MV-4-11 (cell line): Measurements from ENCODE around the gene PRR23E.
A peak's percentile ranks its signal among the peaks of the same experiment; 100 is the strongest.

Experiments
- DNase-seq: peaks from one replicate; lab custom pipeline; 2025; lab: John Stamatoyannopoulos, UW

PRR23E gene

DNA sequence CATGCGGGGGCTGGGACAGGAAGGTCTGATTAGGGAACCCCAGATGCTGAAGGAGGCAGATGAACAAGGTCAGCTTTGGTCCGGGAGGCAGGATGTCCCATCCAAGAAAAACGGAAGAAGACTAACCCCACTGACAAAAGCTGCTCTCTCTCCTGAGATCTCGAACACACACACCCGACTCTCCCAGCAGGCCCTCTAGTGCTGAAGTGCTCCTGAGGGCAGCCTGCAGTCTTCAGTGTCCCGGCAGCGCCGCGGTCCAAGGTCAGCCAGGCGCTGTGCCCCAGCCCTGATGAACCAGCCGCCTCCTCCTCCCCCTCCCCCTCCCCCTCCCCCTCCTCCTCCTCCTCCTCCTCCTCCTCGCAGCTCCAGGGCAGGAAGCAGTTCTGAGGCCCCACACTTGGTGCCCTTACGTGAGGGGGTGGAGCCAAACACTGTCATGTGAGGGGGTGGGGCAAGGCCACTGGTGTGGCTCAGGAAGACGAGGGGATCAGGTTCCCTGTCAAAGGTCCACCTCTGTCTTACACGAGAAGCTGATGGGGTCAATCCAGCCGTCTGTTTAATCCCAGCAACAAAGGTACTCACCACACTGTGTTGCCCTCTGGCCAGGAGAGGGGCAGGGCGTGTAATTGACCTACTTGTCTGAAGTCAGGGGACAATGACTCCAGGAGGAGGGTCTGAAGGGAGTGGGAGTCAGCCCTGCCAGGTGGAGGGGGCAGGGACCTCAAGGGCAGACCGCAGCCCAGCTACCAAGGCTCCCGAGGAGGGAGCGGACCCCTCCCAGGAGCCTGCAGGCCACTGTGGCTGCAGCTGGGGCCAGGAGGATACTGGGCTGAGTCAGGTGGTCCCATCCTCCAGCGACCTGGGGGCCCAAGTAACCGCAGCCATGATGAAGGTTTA lies 34.3 kb downstream of the PRR23E start:
- no peak for DNase-seq

DNA sequence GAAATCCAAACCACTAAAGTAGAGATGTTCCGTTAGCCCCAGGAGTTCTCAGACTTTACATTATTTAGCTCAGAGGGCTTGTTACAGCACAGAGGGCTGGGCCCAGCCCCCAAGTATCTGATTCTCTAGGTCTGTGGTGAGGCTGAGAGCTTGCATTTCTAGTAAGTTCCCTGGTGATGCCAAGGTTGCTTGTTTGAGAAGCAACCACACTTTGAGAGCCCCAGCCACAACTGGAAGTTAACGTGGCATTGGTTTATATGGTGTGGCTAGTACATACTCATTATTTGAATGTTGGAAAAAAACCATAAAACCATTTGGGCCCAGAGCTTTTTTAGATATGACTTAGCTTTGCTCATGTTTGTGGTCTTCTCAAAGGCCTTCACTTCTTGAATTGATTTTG lies 35.9 kb downstream of the PRR23E start:
- no peak for DNase-seq

DNA sequence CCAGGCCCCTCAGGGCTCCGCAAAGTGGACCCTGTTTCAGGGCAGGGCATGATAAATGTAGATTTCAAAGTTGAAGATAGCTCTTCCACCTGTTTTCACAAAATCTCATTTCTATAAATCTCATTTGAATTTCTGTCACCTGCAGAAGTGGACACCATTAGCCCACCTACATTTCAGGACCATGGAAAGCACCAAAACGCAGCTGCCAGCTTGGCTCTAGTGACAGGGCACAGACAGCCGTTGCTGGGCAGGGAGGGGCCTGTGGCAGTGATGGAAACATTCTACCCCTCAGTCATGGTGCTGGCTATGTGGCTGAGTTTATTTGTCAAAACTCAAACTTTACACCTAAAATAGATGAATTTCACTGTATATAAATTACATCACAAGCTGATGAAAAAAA lies 40.4 kb downstream of the PRR23E start:
- DNase-seq, result peak; percentile 2

DNA sequence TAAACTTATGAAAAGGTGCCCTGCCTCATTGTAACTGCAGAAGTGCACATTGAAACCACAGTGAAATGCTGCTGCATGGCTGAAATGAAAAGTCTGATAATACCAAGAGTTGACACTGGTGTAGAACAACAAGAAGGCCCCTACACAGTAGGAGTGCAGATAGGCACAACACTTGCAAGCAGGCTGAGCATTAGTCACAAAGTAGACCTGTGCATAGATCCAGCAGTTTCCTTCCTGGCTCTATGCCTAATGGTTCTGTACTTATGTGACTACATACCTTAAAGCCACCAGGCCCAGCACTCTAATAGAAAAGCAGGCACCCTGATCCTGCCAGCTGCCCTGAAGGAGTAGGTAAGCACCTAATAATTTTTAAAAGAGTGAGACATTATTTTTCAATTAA lies 41.8 kb downstream of the PRR23E start:
- no peak for DNase-seq

DNA sequence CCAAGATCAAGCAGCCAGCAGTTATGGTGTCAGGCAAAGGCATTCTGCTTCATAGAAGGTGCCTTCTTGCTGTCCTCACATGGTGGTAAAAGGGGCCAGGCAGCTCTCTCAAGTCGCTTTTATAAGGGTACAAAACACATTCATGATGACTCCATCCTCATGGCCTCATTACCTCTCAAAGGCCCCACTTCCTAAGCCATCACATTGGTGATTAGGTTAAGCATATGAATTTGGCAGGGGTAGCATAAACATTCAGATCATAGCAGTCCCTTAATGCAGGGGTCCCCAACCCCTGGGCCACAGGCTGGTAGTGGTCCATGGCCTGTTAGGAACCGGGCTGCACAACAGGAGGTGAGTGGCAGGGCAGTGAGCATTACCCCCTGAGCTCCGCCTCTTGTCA lies 42.8 kb downstream of the PRR23E start:
- DNase-seq, result no peak

DNA sequence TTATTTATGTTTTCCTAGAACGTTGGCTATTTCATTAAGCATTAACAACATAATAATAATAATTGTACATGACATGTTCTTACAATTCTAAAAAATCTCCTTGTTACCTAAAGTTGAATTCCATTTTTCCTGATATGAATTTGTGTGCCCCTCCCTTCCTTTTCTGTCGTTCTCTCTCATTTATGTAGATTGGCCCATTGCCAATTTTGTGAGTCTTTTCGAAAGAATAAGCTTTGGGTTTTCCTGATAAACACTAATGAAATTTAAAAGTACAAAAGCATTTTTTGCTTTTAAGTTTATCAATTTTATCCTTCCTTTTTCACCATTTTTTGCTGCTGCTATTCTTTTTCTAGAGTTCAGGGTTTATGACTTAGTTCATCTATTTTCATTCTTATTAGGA lies 44.9 kb downstream of the PRR23E start:
- no peak for DNase-seq

DNA sequence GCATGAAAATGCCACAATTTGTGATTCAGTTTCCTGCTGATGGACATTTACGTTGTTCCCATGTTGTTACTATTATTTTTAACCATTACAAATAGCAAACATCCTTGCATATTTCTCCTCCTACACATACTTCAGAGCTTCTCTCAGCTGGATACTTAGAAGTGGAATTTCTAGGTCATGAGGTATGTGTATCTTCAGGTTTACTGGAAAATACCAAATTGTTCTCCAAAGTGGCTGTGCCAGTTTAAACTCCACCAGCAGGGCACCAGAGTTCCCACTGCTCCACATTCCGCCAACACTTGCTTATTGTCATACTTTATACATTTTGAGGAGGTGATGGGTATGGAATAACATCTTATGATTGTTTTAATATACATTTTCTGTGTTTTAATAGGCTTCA lies 45.7 kb downstream of the PRR23E start:
- DNase-seq, result no peak

DNA sequence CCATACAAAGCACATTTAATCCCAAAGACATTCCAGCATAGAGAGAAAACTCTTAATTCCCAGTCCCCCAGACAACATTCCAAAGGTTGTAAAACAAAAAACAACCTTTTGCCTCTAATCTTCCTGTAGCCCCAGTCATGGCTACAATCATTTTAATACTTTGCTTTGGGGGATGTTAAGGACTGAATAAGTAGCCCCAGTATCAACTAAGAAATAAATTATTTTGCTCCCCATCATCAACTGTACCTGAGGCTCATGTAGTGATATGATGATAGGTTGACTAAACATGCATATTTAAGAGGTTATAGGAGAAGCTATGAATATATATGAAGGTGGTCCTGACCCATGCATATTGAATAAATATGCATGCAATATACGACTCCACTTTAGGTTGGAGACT lies 54.4 kb downstream of the PRR23E start:
- DNase-seq, result no peak
